CD4-positive, alpha-beta T cell treated with Interleukin-17A for 4 hours (primary cell): ENCODE results near the gene SQSTM1.

Experiments used
- DNase-seq: peaks from one replicate; pipeline ENCODE4 v3.0.0-alpha.2; 2020; ENCODE audit warnings: mixed read lengths

Gene SQSTM1

DNA sequence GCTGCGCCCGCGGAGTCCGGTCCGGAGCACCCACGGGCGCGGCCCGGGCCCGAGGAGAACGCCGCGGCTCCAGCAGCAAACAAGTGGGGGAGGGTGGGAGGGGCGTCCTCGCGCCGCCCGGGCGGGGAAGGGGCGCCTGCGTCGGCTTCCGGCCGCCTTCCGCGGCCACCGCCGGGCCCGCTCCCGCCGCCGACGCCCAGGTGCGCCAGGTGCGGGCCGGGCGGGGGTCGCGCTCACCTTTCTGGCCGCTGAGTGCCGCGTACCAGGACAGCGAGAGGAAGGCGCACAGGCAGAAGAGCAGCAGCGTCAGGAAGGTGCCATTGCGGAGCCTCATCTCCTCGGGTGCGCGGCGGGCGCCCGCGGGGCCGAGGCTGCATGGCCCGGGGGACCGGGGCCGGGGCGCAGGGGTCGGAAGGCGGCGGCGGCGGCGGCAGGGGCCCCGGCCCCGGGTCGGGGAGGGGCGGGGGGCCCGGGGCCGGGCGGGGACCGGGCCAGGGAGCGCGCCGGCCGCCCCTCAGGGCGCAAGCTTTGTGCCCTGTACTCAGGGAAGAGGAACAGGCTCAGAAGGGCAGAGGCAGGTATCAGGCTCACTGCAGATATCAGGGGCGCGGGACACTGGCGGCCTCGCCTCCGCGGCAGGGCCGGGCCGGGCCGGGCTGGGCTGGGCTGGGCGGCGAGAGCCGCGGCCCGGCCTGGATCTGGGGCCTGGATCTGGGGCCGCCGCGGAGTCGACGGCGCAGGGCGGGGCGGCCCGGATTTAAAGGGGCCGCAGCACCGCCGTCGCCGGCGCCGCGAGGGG, 14.3 kb upstream of the SQSTM1 start, which contains the start of gene MGAT4B:
TSS of gene MGAT4B (minus strand) at position 617 of the 799 bp plus-strand sequence. CDS start at position 334, 283 bp downstream.
- DNase-seq, result peak; percentile 74

DNA sequence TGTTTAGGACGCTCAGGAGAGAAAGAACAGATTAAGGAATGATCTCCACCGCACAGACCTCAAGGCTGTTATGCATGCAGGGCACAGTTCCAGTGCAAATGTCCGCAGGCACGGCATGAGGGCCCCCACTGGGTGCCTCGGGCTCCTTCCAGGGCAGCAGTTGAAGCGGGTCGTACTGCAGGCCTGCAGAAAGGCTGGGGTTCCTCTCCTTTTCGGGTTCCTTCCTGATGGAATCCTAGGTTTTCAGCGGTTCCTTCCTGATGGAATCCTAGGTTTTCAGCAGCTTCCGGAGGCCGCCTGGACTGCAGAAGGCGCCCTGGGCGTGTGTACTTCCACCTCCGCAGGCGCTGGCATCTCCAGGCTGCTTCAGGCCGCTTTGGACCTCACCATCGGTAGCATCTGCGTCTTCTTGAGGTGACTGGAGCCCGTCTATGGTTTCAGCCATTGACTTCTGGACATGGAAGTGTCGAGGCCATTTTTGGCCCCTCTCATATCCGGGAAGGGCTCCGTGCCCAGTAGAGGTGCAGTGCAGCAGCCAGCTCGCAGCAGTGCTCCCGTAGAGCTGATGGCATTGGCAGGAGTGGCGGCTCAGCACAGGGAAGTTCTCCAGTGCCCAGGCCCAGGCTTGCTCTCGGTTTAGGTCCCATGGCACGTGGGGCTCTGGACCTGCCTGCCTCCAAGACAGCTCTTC, 8.4 kb upstream of the SQSTM1 start:
- no peak for DNase-seq

DNA sequence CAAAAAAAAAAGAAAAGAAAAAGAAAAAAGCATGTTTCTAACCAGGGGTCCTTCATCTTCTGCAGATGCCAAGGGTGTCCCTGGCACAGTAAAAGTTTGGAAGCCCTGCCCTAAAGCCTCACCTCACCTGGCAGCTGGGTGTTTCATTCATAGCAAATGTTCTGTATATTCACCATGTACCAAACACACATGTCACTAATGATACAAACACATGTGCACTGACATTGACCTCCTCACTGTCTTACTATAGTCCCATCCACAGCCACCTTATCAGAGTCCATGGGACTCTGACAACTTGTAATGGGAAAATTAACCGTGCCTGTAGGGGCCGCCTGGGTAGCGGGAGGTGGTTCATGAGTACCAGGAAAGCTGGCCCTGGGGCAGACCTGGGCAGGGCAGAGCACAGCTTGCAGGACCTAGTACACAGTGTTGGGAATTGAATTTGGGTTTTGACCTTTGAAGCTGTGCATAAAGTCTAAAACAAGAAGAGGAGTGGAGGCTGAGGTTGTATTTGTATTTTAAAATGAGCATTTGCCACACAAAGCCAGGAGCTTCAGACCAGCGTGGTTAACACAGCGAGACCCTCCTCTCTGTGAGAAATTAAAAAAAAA, 7.6 kb upstream of the SQSTM1 start:
- no peak for DNase-seq

DNA sequence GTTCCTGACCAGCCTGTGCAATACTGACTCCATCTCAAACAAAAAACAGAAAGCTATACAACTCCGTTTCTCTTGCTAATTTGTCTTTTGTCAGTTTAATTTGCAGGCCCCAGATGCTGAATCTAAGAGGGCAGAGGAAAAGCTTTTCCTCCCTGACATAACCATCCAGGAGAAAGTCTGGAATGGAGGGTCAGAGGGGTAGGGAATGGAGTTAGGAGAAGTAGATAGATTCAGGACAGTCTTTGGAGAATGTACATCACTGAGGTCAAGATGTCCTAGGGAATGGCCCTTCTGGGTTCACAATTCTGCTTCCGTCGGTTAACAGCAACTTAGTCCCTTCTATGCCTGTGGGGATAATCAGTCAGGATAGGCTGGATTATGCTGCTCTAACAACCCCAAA, 6.6 kb upstream of the SQSTM1 start:
- DNase-seq, result no peak

DNA sequence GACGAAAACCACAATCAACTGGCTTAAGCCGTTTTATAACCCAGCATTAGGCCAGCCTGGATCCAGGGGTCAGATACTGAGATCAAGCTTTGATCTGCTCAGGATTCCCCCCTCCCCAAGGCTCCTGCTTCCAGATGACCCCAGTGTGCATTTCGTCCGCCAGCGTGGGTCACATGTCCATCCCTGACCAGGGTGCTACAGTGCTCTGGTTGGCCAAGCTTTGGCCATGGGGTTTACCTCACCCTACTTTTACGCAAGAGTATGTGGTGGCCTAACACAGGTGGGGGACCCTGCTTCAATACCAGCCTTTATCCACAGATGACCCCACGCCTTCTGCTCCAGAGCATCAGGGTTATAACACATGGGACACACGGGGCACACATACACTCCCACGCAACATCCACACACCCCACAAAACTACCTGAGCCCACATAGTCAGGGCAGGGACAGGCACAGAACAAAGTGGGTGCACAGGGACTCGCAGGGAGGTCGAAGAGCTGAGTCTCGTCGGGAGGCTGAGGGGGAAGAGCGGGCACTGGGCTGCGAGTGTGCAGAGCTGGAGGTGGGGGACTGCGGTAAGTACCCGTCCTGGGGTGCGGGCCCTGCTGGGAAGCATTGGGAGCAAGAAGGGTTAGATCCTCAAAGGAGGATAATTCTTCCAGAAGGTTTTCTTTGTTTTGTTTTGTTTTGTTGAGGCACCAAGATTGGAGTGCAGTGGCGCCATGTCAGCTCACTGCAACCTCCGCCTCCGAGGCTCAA, 5.0 kb upstream of the SQSTM1 start:
- no peak for DNase-seq

DNA sequence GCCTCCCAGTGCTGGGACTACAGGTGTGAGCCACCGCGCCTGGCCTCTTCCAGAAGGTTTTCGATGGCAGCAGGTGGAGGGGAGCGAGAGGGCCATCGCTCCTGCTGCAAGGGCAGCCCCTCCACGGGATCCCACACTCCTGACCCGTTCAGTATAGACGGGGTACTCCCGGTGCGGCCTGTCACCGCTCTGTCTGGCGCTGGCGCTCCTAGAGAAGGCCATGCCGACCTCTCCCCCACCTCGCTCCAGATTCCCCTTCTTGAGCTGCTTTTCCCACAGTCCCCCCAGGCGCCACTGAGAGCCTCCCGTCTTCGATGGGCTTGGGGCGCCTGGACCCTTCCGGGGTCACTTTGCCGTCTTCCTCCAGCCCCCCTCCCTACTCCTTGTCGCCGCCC, 4.3 kb upstream of the SQSTM1 start:
- no peak for DNase-seq

DNA sequence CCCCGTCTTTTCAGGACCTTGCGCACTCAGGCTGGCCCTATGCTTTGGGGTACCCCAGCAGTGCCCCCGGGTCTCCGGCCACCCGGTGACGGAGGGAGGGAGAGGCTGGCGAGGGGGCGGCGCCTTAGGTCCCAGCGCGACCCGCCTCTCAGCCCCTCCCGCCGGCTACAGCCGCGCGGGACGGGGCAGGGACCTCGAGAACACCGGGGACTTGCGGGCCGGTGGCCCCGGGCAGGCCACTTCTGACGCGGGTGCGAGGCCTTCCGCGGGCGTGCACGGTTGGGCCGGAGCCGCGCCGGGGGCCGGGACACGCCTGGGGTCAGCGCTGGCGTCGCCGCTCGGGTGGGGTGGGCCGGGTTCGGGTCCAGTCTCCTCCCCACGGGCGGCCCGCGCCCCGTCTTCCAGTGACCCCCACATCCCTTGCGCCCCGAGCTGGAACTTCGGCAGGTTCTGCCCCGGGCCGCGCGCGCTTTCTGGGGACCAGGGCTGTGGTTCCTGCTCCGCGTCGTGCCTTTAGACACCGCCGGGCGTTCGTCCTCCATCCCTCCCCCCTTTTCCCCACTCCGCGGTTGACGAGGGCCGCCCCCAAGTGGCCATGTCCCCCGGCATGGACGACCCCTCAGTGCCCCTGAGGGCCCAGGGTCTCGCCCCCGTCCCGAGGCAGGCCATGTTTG, 3.8 kb upstream of the SQSTM1 start:
- DNase-seq, result no peak

DNA sequence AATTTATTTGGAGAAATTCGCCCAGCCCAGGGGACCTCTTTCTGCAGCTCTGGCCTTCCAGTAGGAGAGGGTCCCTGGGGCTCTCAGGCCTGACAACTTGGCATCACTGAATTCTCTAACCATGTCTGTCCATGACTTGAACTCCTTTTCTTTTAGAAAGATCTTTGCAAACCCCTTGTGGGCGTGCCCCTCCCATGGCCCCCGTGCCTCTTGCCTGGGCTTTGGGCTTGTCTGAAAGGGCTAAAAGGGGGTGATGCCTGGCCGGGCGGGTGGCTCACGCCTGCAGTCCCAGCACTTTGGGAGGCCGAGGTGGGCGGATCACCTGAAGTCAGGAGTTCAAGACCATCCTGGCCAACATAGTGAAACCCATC, 3.2 kb upstream of the SQSTM1 start:
- no peak for DNase-seq

DNA sequence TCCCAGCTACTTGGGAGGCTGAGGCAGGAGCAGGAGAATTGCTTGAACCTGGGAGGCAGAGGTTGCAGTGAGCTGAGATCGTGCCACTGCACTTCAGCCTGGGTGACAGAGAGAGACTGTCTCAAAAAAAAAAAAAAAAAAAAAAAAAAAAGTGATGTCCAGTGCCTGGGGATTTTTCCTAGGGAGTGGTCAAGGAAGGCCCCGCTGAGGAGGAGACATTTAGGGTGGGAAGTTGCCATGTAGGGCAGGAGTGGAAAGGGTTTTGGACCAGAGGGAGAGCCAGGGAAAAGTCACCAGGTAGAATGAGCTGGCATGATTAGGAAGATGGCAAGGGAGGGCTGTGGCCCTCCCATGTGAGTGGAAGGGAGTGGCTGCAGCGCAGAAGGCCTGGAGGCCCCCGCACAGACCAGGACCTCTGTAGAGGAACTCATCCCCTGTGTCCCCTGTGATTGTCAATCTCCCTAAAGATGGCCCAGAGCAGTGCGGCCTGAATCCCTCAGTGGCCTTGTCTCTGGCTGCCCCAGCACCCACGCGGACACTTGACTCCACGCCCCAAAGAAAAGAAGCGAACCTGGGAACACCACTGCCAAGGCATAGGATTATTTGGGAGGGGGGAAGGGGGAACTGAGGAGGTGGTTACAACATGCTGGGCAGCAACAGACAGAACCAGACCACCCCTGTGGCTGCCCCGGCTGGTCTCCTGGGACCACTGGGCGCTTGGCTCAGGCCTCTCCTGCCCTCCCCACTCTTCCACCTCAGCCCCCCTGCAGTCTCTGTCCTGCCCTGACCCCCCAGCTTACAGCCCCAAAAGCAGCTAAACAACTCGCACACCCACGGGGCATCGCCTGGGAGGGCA, 2.6 kb upstream of the SQSTM1 start:
- DNase-seq, result no peak

DNA sequence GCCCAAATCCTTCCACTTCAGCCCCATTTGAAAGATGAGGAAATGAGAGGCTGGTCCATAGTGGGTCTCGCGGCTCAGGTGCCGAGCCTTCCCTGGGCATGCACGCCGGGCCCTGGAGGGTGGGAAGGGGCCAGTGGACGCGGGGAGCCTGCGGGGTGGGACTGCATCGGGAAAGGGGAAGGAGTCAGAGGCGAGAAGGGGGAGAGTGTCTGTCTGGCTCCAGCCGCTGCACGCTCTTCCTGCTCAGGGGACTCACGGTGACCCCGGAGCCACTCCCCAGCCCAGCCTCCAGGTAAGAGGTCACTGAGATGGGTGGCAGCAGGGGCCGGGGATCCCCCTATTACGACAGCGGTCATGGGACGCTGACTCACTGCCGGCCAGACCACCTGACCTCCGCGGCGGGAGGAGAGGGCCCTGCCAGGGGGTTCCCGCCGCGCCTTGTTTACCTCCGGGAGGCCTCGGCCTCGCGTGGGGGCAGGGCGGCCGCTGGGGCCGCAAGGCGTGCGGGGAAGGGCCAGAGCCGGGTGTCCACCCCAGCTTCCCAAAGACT, 1.9 kb upstream of the SQSTM1 start:
- DNase-seq, result peak; percentile 87

DNA sequence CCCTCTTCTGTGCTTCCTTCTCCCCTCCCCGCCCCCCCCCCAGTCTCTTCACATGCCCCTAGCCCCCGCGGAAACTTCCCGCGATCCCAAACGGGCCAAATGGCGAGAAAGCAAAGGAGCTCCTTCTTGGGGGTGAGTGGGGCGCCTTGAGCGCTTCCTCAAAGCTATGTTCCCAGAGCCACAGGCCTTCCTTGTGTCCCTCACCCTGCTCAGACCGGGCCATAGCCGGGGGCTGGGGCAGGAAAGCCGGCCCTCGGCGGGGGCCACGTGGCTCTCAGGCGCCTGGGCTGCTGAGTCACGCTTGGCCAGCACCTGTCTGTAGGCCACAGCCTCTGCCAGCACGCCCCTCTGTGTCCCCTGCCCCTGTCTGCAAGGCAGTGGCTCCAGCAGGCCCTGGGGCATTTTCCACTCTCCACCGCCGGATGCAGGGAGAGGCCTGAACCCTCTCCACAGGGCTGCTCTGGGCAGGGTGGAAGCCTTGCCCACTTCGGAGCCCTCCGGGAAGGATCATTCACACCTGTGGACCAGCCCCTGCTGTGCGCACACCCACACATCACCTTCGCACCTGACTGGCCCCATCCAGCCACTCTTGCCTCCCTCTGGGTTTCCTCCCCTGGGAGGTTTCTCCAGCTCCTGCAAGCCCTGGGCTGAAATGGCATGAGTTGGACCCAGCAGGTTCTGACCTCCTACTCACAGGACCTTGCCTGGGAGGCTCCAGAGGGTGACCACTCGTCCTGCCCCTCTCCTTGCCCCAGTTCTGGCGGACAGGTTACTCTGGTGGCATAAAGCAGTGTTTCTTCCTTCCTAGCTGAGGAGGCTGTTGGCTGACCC, 1.2 kb upstream of the SQSTM1 start:
- DNase-seq, result peak; percentile 44

DNA sequence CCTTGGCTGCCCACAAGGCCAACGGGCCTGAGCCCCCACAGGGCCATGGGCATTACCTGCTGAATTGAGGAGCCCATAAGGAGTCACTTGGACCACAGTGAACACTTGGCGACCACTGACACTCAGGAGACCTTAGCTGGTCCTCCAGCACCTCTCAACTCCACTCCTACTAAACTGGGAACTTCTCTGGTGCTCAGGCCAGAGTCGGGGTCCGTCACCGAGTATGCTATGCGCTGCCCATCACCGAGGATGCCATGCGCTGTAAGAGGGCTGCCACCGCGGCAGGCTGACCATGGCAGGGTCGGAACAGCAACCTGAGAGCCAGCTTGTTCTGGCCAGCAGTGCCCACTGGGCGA, 600 bp upstream of the SQSTM1 start:
- DNase-seq, result no peak

DNA sequence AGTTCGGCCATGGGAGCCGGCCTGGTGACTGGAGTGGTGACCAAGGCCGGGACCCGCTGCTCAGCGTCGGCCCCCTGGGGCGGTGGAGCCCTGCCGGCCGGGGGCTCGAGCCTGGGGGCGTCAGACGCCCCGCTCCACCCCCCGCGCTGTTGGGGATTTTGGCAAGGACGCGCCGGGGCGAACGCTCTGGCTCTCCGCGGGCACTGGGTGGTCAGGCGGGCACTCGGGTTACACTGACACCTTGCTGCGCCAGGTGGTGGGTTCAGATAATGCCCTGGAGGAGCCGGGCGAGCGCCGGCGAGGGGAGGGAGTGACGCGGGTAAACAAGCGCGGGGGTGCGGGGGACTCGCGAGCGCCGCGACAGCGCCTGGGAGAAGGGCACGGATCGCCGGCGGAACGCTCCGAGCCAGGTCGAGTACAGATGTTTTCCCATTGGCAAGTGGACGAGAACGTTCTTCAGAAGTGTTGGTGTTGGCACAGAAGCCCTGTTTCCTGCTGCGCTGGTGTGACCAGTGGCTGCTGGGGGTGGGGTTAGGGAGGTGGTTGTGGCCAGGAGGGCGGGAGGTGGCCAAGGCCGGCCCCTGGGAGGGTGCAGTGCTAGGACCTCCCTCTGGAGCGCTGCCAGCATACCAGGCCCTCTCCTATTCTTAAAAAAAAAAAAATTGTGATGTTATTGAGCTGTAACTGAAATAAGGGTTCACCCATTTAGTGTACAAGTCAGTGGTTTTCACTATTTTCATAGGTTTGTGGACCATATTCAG, 773 bp downstream of the SQSTM1 start:
- peak; percentile 93 for DNase-seq

DNA sequence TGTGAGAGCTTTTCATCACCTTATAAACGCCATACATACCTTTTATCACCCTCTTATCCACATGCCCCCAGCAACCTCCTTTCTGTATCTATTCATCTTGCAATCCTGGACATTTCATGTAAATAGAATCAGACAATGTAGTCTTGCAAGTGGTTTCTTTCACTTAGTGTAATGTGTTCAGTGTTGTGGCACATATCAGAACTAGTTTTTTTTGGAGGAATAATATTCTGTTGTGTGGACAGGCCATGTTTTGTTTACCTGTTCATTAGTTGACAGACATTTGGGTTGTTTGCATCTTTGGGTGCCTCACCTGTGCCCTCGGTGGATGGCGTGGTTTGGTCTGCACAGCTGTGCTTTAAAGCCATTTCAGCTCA, 1.3 kb downstream of the SQSTM1 start:
- DNase-seq, result no peak

DNA sequence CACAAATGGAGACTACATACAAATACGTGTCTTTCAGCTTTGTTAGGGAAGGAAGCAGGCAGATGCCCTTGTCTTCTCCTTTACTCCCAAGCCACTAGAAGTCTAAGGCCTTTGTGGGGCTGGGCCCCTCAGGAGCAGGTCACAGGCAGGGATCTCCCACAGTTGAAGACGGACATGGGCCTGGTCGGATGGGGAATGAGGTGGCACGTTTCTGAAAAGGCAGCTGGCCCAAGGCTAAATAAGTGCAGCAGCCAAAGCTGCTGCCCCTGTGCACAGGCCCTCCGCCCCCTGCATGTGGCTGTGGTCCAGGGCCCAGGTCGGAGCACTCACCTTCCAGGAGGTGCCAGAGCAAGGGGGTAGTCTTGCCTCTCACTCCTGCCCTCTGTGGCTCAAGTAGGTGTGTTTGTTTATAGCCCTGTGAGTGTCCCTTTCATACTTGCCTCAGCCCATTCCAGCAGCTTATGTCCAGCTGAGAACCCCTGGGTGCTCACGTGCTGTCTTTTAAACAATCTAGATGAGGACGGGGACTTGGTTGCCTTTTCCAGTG, 1.8 kb downstream of the SQSTM1 start:
- no peak for DNase-seq

DNA sequence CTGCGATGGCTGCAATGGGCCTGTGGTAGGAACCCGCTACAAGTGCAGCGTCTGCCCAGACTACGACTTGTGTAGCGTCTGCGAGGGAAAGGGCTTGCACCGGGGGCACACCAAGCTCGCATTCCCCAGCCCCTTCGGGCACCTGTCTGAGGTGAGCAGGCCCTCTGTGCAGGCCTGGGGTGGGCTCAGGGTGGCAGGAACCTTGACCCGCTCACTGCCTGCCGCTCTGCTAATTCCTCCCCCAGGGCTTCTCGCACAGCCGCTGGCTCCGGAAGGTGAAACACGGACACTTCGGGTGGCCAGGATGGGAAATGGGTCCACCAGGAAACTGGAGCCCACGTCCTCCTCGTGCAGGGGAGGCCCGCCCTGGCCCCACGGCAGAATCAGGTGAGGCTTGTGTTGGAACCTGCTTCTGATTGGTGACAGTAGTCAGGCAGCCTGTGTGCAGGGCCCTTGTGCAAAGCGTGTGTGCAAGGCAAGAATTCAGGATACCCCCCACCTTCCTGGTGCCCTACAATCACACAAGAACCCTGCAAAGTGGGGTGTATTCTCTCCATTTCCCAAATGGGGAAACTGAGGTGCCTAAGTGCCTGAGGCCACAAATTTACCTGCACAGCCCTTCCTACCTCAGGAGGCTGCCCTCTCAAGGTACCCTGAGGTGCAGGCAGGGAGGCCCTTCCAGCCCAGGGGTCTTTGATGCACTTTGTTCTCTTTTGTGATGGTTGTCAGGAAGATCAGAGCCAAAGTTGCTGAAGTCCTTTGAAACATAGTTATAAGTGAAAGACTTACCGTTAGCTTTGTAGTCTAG, 3.4 kb downstream of the SQSTM1 start:
- no peak for DNase-seq

DNA sequence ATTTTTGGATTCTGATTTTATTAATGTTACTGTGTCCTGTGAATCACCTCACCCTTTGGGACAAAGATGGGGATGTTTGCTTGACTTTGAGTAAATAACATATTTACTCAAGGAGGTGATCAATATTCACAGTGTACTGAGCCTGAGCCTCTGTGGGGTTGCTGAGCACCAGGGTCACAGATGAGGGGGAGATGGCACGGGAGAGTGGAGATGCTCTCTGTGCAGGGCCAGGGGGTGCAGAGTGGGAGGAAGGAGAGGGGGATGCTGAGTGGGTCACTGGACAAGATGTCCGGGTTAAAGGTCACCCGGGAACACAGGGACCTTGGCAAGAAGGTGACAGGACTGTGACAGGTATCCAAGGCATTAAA, 4.0 kb downstream of the SQSTM1 start:
- no peak for DNase-seq

DNA sequence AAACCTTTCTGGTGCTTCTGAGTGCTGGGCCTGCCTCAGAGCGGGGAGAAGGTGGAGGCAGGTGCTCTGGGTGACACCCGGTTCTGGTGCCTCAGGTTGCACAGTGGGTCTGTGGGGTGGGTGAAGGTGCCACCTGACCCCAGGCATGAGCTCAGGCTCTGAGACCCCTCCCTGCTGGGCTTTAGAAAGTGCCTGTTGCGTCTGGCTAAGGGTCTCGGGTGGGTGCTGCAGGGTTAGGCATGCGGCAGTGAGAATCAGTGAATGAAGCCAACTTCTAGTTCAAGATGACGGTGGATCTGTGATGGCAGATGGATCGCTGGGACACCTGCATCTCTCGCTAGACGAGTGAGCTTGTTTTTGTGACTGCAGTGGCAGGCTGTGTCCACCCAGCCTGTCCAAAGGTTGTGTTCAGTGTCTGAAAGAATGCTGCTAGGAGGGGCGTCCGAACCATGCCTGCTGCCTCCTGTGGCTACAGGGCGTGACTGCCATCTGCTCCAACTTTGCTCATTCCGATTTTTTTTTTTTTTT, 5.0 kb downstream of the SQSTM1 start:
- DNase-seq, result no peak
